B cell (primary cell): ENCODE measurements around the gene LRRC14B. TPM values are rescaled to one million over a fixed set of nuclear protein-coding genes. Genes with fewer than 3 reads are reported as not detected.

Source experiments
- ATAC-seq: fragments of 200-7000 bp; cut with Tn5 transposase; one replicate; pipeline ENCODE4 v1.10.0; 2021; ENCODE audit warnings: low read depth, mild to moderate bottlenecking, moderate number of reproducible peaks, moderate library complexity
- CTCF ChIA-PET: fragments of 350-600 bp; sonication (Branson Sonifier 250); formaldehyde crosslinking; loops from one replicate; lab custom pipeline; 2021; ENCODE audit warnings: antibody characterized with exemption, inconsistent platforms; lab: Charles Lee
- POLR2A ChIA-PET: fragments of 350-600 bp; sonication (Branson Sonifier 250); formaldehyde crosslinking; loops from one replicate; lab custom pipeline; 2021; ENCODE audit warnings: antibody characterized with exemption; lab: Charles Lee
- DNase-seq: peaks from one replicate; pipeline ENCODE4 v3.0.0; 2013
- H2AFZ ChIP-seq: 2 replicates; pipeline ENCODE4 v1.6.1; 2012; ENCODE audit warnings: mild to moderate bottlenecking, low read depth, low read length; ENCODE audit not compliant: insufficient read depth, poor library complexity, severe bottlenecking
- H3K27ac ChIP-seq, 2 donors: 1 replicate in 1 of 2; 2 replicates in 1 of 2; pipeline ENCODE4 v1.5.1; 2012 to 2013; ENCODE audit warnings: low read length in 2 of 2, mild to moderate bottlenecking in 2 of 2, moderate library complexity in 1 of 2
- H3K27me3 ChIP-seq, 4 experiments: fragments of 200-600 bp in 1 of 4; sonication (generic) in 1 of 4; replicated peaks in 1 of 4; 1 replicate in 2 of 4; 2 replicates in 2 of 4; pipeline versions ENCODE4 v1.6.1 to v1.7.0; 2013 to 2016; ENCODE audit warnings: low read length in 3 of 4, mild to moderate bottlenecking in 2 of 4, mixed read lengths in 1 of 4, moderate library complexity in 1 of 4; ENCODE audit not compliant: insufficient read depth in 4 of 4, control insufficient read depth in 3 of 4; ENCODE audit errors: control extremely low read depth in 1 of 4
- H3K36me3 ChIP-seq, 2 experiments: replicated peaks in 1 of 2; 1 replicate in 1 of 2; 2 replicates in 1 of 2; pipeline versions ENCODE4 v1.6.1 to v1.7.1; 2013; ENCODE audit warnings: low read length in 1 of 2; ENCODE audit not compliant: insufficient read depth in 2 of 2, control insufficient read depth in 1 of 2; ENCODE audit errors: control extremely low read depth in 1 of 2, extremely low read depth in 1 of 2
- H3K4me1 ChIP-seq, 2 donors: fragments of 200-600 bp in 1 of 2; sonication (generic) in 1 of 2; 1 replicate in 1 of 2; 2 replicates in 1 of 2; pipeline versions ENCODE4 v1.5.1 to v1.6.1; 2013 to 2017; ENCODE audit warnings: low read length in 2 of 2; ENCODE audit not compliant: control insufficient read depth in 2 of 2, insufficient read depth in 2 of 2
- H3K4me2 ChIP-seq: replicated peaks from 2 replicates; pipeline ENCODE3; 2012; ENCODE audit warnings: mild to moderate bottlenecking, low read depth, low read length; ENCODE audit not compliant: poor library complexity, severe bottlenecking
- H3K4me3 ChIP-seq, 5 experiments: fragments of 200-600 bp in 1 of 5; sonication (generic) in 1 of 5; 1 replicate in 3 of 5; 2 replicates in 2 of 5; pipeline versions ENCODE4 v1.5.1 to v1.7.0; 2011 to 2016; ENCODE audit warnings: low read length in 4 of 5, mild to moderate bottlenecking in 4 of 5, low read depth in 2 of 5, control low read depth in 1 of 5, moderate library complexity in 1 of 5; ENCODE audit not compliant: insufficient read depth in 1 of 5; ENCODE audit errors: control extremely low read depth in 1 of 5, extremely low read depth in 1 of 5
- H3K79me2 ChIP-seq: fragments of 200-600 bp; sonication (generic); one replicate; pipeline ENCODE4 v1.6.0; 2016; ENCODE audit warnings: low read length; ENCODE audit not compliant: control insufficient read depth, insufficient read depth
- H3K9ac ChIP-seq: fragments of 200-600 bp; sonication (generic); 2 replicates; pipeline ENCODE4 v1.6.1; 2017; ENCODE audit warnings: mild to moderate bottlenecking, low read length, moderate library complexity
- H3K9me3 ChIP-seq, 3 donors: one replicate each; pipeline versions ENCODE4 v1.6.1 to v1.7.1; 2013; ENCODE audit warnings: low read length in 2 of 3; ENCODE audit not compliant: control insufficient read depth in 2 of 3, insufficient read depth in 1 of 3; ENCODE audit errors: control extremely low read depth in 1 of 3
- H4K20me1 ChIP-seq: 2 replicates; pipeline ENCODE4 v1.6.0; 2012; ENCODE audit warnings: mild to moderate bottlenecking, low read length; ENCODE audit not compliant: insufficient read depth, control insufficient read depth, poor library complexity, severe bottlenecking
- H3K27ac Mint-ChIP-seq: one replicate; pipeline ENCODE4 v1.8.0; 2021; ENCODE audit warnings: mixed read lengths
- H3K27me3 Mint-ChIP-seq: one replicate; pipeline ENCODE4 v1.8.0; 2021; ENCODE audit warnings: mixed read lengths
- H3K4me1 Mint-ChIP-seq: one replicate; pipeline ENCODE4 v1.8.0; 2021; ENCODE audit warnings: mixed read lengths
- H3K4me3 Mint-ChIP-seq: one replicate; pipeline ENCODE4 v1.8.0; 2021; ENCODE audit warnings: mixed read lengths
- H3K9me3 Mint-ChIP-seq: one replicate; pipeline ENCODE4 v1.8.0; 2022; ENCODE audit warnings: mixed read lengths; ENCODE audit not compliant: insufficient read depth
- CTCF ChIP-seq: fragments of 200-600 bp; IDR thresholded peaks from one replicate; pipeline ENCODE4 v1.8.0; 2022; ENCODE audit warnings: antibody characterized with exemption, mild to moderate bottlenecking
- EZH2 ChIP-seq: IDR thresholded peaks from 2 replicates; pipeline ENCODE4 v1.6.1; 2012; ENCODE audit warnings: borderline replicate concordance, low read depth, mild to moderate bottlenecking, moderate library complexity, low read length; ENCODE audit not compliant: insufficient read depth, poor library complexity, severe bottlenecking
- WGBS: methylation state at CpG from one replicate; pipeline ENCODE4 v1.1.5; 2013; ENCODE audit warnings: missing lambda C conversion rate; ENCODE audit not compliant: insufficient coverage; 5-methylcytosine and 5-hydroxymethylcytosine counted together
- intact Hi-C: fragments of 100-400 bp; cut with micrococcal nuclease; formaldehyde crosslinking; loops from one replicate; pipeline ENCODE4 v1.10.0; 2022
- polyA plus RNA-seq: library from polyadenylated mRNA; depleted of rRNA; stranded (reverse); fragments of >200 nt; gene quantifications from 2 replicates; pipeline ENCODE4 v1.2.3, GENCODE V29; 2012
- total RNA-seq, 2 donors: library from RNA; stranded (reverse); fragments of 120-200 nt in 1 of 2; gene quantifications; 1 replicate in 1 of 2; 2 replicates in 1 of 2; pipeline versions ENCODE4 v1.2.3 to v1.2.4, GENCODE V29; 2013 to 2022

The LRRC14B gene
- total and polyA plus RNA-seq, 2 donors (not counting 1 experiment from before 2014, with no cell fraction given): 0.06 TPM; not detected in 1

GRCh38 chr5:176296-176823 is 14.9 kb upstream of the LRRC14B start:
- intact Hi-C loops: no loop called here
- no peak for TF ChIP-seq EZH2
- no peak for TF ChIP-seq CTCF
- 85% methylated on average over 11 of the region's 11 CpGs for WGBS

GRCh38 chr5:178110-178509 is 13.2 kb upstream of the LRRC14B start:
- Mint-ChIP-seq H3K27ac (no peak overlapping the region), H3K27me3 (peaks cover 5% of the 10 kb centered on the region), H3K9me3 (no peaks in the 10 kb centered on the region), H3K4me3 (no peak overlapping the region), H3K4me1 (no peaks in the 10 kb centered on the region)
- no peaks in the 10 kb centered on the region for H3K79me2 ChIP-seq
- ATAC-seq (no peak), DNase-seq (no peak)
- no peak overlapping the region for H3K27ac ChIP-seq
- no peak overlapping the region for H3K9ac ChIP-seq
- ChIA-PET POLR2A (no interaction called here), CTCF (interaction anchor here (1.4 kb wide), 1 partner anchor 10 kb away, joined by 3 read pairs; no protein-coding TSS in a partner anchor)
- intact Hi-C loops: no loop called here
- TF ChIP-seq EZH2 (no peak), CTCF (no peak)
- H3K27me3 ChIP-seq: no peaks in the 10 kb centered on the region
- H3K4me2 ChIP-seq: no peak overlapping the region
- H2AFZ ChIP-seq: no peak overlapping the region
- no peaks in the 10 kb centered on the region for H3K36me3 ChIP-seq
- no peak overlapping the region for H3K4me3 ChIP-seq
- no peaks in the 10 kb centered on the region for H3K9me3 ChIP-seq
- no peaks in the 10 kb centered on the region for H3K4me1 ChIP-seq
- WGBS: 94% methylated on average over 2 of the region's 5 CpGs
- no peaks in the 10 kb centered on the region for H4K20me1 ChIP-seq

More at GRCh38 chr5:176296-176823, 14.9 kb upstream of the LRRC14B start:
- peaks cover 9% of the 10 kb centered on the region for H3K27me3 Mint-ChIP-seq
- no peak overlapping the region for H3K4me3 Mint-ChIP-seq
- Histone ChIP-seq H3K9ac (no peak overlapping the region), H3K9me3 (no peaks in the 10 kb centered on the region), H3K36me3 (no peaks in the 10 kb centered on the region), H3K4me3 (no peak overlapping the region), H3K4me1 (no peaks in the 10 kb centered on the region), H3K27ac (no peak overlapping the region), H2AFZ (no peak overlapping the region), H3K27me3 (no peaks in the 10 kb centered on the region), H3K4me2 (no peak overlapping the region), H3K79me2 (no peaks in the 10 kb centered on the region), H4K20me1 (no peaks in the 10 kb centered on the region)
- no peak overlapping the region for H3K27ac Mint-ChIP-seq
- POLR2A ChIA-PET: no interaction called here
- CTCF ChIA-PET: no interaction called here
- no peaks in the 10 kb centered on the region for H3K9me3 Mint-ChIP-seq
- DNase-seq (no peak), ATAC-seq (no peak)
- H3K4me1 Mint-ChIP-seq: no peaks in the 10 kb centered on the region
